H1 (cell line): ENCODE results near the gene WDR41. TPM values are rescaled to one million over a fixed set of nuclear protein-coding genes. Genes with fewer than 3 reads are reported as not detected.
"Not testable (repeated sequence)": the region's sequence is repeated elsewhere in the genome, so short reads cannot be mapped to it uniquely, and the experiment has no call there.

Experiments used
- CTCF ChIA-PET: fragments of 300-600 bp; sonication (Branson Sonifier 250); formaldehyde crosslinking; loops from one replicate; lab custom pipeline; 2021; ENCODE audit not compliant: partially characterized antibody; lab: Charles Lee
- POLR2A ChIA-PET: fragments of 300-600 bp; sonication (Branson Sonifier 250); formaldehyde crosslinking; loops from one replicate; lab custom pipeline; 2021; ENCODE audit warnings: inconsistent platforms; ENCODE audit not compliant: partially characterized antibody; lab: Charles Lee
- DNase-seq, 2 experiments: peaks; one replicate each; pipeline versions ENCODE4 v3.0.0 to v3.0.0-alpha.2; 2010 to 2022; ENCODE audit warnings: low spot score in 2 of 2, low read depth in 1 of 2, mixed read lengths in 1 of 2
- FAIRE-seq: peaks from 2 replicates; lab custom pipeline; 2011; peaks lifted over from hg19 to GRCh38; lab: Jason Lieb, UNC
- H2AFZ ChIP-seq: 2 replicates; pipeline ENCODE4 v1.8.1; 2012; ENCODE audit warnings: low read length, inconsistent platforms
- H2AK5ac ChIP-seq: 2 replicates; pipeline ENCODE4 v1.6.1; 2013; ENCODE audit warnings: low read depth, low read length
- H2BK120ac ChIP-seq: replicated peaks from 2 replicates; pipeline ENCODE3; 2013; ENCODE audit warnings: low read depth, low read length, inconsistent platforms
- H2BK12ac ChIP-seq: 2 replicates; pipeline ENCODE4 v1.6.1; 2013; ENCODE audit warnings: low read depth, low read length
- H2BK15ac ChIP-seq: 2 replicates; pipeline ENCODE4 v1.6.1; 2013; ENCODE audit warnings: low read length
- H2BK20ac ChIP-seq: 2 replicates; pipeline ENCODE4 v1.6.1; 2013; ENCODE audit warnings: low read length
- H2BK5ac ChIP-seq: 2 replicates; pipeline ENCODE4 v1.6.1; 2013; ENCODE audit warnings: low read depth, low read length
- H3K14ac ChIP-seq: 2 replicates; pipeline ENCODE4 v1.6.1; 2013; ENCODE audit warnings: inconsistent platforms; ENCODE audit not compliant: insufficient read length
- H3K18ac ChIP-seq: 2 replicates; pipeline ENCODE4 v1.6.1; 2013; ENCODE audit warnings: low read length; ENCODE audit errors: extremely low read depth
- H3K23ac ChIP-seq: 2 replicates; pipeline ENCODE4 v1.6.1; 2013; ENCODE audit warnings: inconsistent platforms; ENCODE audit not compliant: insufficient read length
- H3K23me2 ChIP-seq: 2 replicates; pipeline ENCODE4 v1.6.1; 2013; ENCODE audit warnings: low read depth, low read length
- H3K27ac ChIP-seq: 2 replicates; pipeline ENCODE4 v1.6.1; 2011; ENCODE audit warnings: low read depth, low read length, inconsistent platforms
- H3K27me3 ChIP-seq, 4 experiments: replicated peaks in 1 of 4; 1 replicate in 1 of 4; 2 replicates in 3 of 4; pipeline versions ENCODE4 v1.6.1 to v1.8.1; 2011 to 2013; ENCODE audit warnings: low read length in 3 of 4, mild to moderate bottlenecking in 3 of 4, inconsistent platforms in 2 of 4, mixed read lengths in 2 of 4, moderate library complexity in 1 of 4; ENCODE audit not compliant: control insufficient read depth in 3 of 4, insufficient read depth in 3 of 4; ENCODE audit errors: extremely low read depth in 1 of 4
- H3K36me3 ChIP-seq, 4 experiments: 2 replicates each; pipeline versions ENCODE4 v1.6.1 to v1.8.1; 2011 to 2013; ENCODE audit warnings: mild to moderate bottlenecking in 4 of 4, low read length in 3 of 4, moderate library complexity in 2 of 4, control low read depth in 1 of 4, inconsistent platforms in 1 of 4; ENCODE audit not compliant: insufficient read depth in 4 of 4, control insufficient read depth in 2 of 4
- H3K4ac ChIP-seq: replicated peaks from 2 replicates; pipeline ENCODE3; 2013; ENCODE audit warnings: low read length, low read depth, mixed read lengths, inconsistent platforms; ENCODE audit not compliant: insufficient read length
- H3K4me1 ChIP-seq, 4 experiments: replicated peaks in 1 of 4; 1 replicate in 1 of 4; 2 replicates in 3 of 4; pipeline versions ENCODE4 v1.6.1 to v1.8.1; 2011 to 2013; ENCODE audit warnings: low read length in 3 of 4, inconsistent platforms in 2 of 4, mixed read lengths in 1 of 4; ENCODE audit not compliant: insufficient read depth in 4 of 4, control insufficient read depth in 3 of 4
- H3K4me2 ChIP-seq, 2 experiments: 2 replicates each; pipeline versions ENCODE4 v1.6.1 to v1.8.1; 2011 to 2013; ENCODE audit warnings: low read depth in 2 of 2, low read length in 2 of 2, control low read depth in 1 of 2, inconsistent platforms in 1 of 2, mild to moderate bottlenecking in 1 of 2; ENCODE audit not compliant: insufficient read depth in 1 of 2
- H3K4me3 ChIP-seq, 4 experiments: fragments of 200-600, 300-600 bp in 1 of 4; sonication (generic), shearing (Covaris generic), sonication (Bioruptor Twin) in 1 of 4; 2 replicates each; pipeline versions ENCODE4 v1.5.1 to v1.8.1; 2011 to 2016; ENCODE audit warnings: low read length in 4 of 4, low read depth in 3 of 4, control low read depth in 2 of 4, inconsistent platforms in 2 of 4, mild to moderate bottlenecking in 2 of 4, mixed read lengths in 1 of 4, moderate library complexity in 1 of 4; ENCODE audit not compliant: insufficient read depth in 2 of 4; ENCODE audit errors: extremely low read depth in 1 of 4
- H3K56ac ChIP-seq: replicated peaks from 2 replicates; pipeline ENCODE3; 2013; ENCODE audit warnings: low read depth, mild to moderate bottlenecking, mixed read lengths, low read length, inconsistent platforms; ENCODE audit not compliant: insufficient read length
- H3K79me1 ChIP-seq: 2 replicates; pipeline ENCODE4 v1.6.1; 2013; ENCODE audit warnings: low read depth, low read length, control low read depth
- H3K79me2 ChIP-seq, 2 experiments: 2 replicates each; pipeline versions ENCODE4 v1.6.1 to v1.8.1; 2012 to 2013; ENCODE audit warnings: low read length in 2 of 2, mild to moderate bottlenecking in 2 of 2, inconsistent platforms in 1 of 2; ENCODE audit not compliant: insufficient read depth in 2 of 2, control insufficient read depth in 1 of 2
- H3K9ac ChIP-seq, 4 experiments: replicated peaks in 1 of 4; 1 replicate in 1 of 4; 2 replicates in 3 of 4; pipeline versions ENCODE4 v1.6.1 to v1.8.1; 2011 to 2013; ENCODE audit warnings: low read depth in 3 of 4, low read length in 3 of 4, control low read depth in 2 of 4, mild to moderate bottlenecking in 2 of 4, moderate library complexity in 2 of 4, inconsistent platforms in 1 of 4; ENCODE audit errors: extremely low read depth in 1 of 4
- H3K9me3 ChIP-seq, 2 experiments: 2 replicates each; pipeline versions ENCODE4 v1.6.1 to v1.8.1; 2012 to 2013; ENCODE audit warnings: mild to moderate bottlenecking in 2 of 2, moderate library complexity in 2 of 2, control low read depth in 1 of 2, inconsistent platforms in 1 of 2, low read depth in 1 of 2, low read length in 1 of 2, mixed read lengths in 1 of 2; ENCODE audit not compliant: insufficient read depth in 2 of 2
- H4K20me1 ChIP-seq, 2 experiments: replicated peaks in 1 of 2; 2 replicates each; pipeline versions ENCODE3 to v1.8.1; 2011 to 2013; ENCODE audit warnings: inconsistent platforms in 2 of 2, low read length in 2 of 2, mild to moderate bottlenecking in 1 of 2; ENCODE audit not compliant: insufficient read depth in 2 of 2, control insufficient read depth in 1 of 2
- H4K5ac ChIP-seq: 2 replicates; pipeline ENCODE4 v1.6.1; 2013; ENCODE audit warnings: low read length, low read depth, mixed read lengths, inconsistent platforms; ENCODE audit not compliant: insufficient read length
- H4K8ac ChIP-seq: 2 replicates; pipeline ENCODE4 v1.8.0; 2013; ENCODE audit warnings: mild to moderate bottlenecking, moderate library complexity, low read length, inconsistent platforms; ENCODE audit not compliant: insufficient read depth; ENCODE audit errors: extremely low read depth
- H4K91ac ChIP-seq: replicated peaks from 2 replicates; pipeline ENCODE3; 2013; ENCODE audit warnings: low read length, mixed read lengths, inconsistent platforms; ENCODE audit not compliant: insufficient read length
- WGBS, 2 experiments: shearing (Covaris generic) in 1 of 2; methylation state at CpG; one replicate each; pipeline versions ENCODE4 v1.1.6 to v1.1.7; 2013 to 2015; ENCODE audit warnings: low lambda C conversion rate in 2 of 2, mixed read lengths in 2 of 2, inconsistent platforms in 1 of 2, low coverage in 1 of 2, missing lambda C conversion rate in 1 of 2; ENCODE audit not compliant: insufficient replicate concordance in 2 of 2, insufficient coverage in 1 of 2, insufficient read length in 1 of 2; ENCODE audit errors: extremely low coverage in 1 of 2, missing lambda C conversion rate in 1 of 2; 5-methylcytosine and 5-hydroxymethylcytosine counted together
- polyA plus RNA-seq, 7 experiments: library from polyadenylated mRNA; depleted of rRNA in 3 of 7; stranded (reverse) in 5 of 7; unstranded in 2 of 7; fragments of >200 nt in 5 of 7; fragments of 200-250 nt in 2 of 7; gene quantifications; 1 replicate in 5 of 7; 2 replicates in 1 of 7; 4 replicates in 1 of 7; pipeline versions ENCODE4 v1.2.1 to v1.2.3, GENCODE V29; 2011 to 2013; ENCODE audit warnings: missing spikeins in 2 of 7, mixed read lengths in 2 of 7
- total RNA-seq: library from RNA; stranded (reverse); fragmentation: NEBNext Ultra II Directional; extraction: Animal tissue kit (Norgen Biotek cat#: 25700); gene quantifications from 2 replicates; pipeline ENCODE4 v1.2.1, GENCODE V29; 2021

Gene WDR41
- total and polyA plus RNA-seq, 2 of the 8 experiments (the other 6 are each of a cell fraction or from before 2014, with no cell fraction given) = 16.4 to 44.9 TPM

- FAIRE-seq, H3K4ac ChIP-seq: not testable (repeated sequence)
Measured at GRCh38 chr5:77501132-77501531, 9.0 kb upstream of the WDR41 start.

More at GRCh38 chr5:77501132-77501531, 9.0 kb upstream of the WDR41 start:
- ChIA-PET CTCF (interaction anchor here (0.6 to 1.9 kb wide), 4 partner anchors 9 to 799 kb away, joined by 3 to 8 read pairs (median 4); partner anchors contain the start of gene WDR41), POLR2A (interaction anchor here (1.5 kb wide), 1 partner anchor 10 kb away, joined by 4 read pairs; no protein-coding TSS in a partner anchor)
- not testable (repeated sequence) for H3K9me3 ChIP-seq, H2AK5ac ChIP-seq, H3K4me3 ChIP-seq, H3K18ac ChIP-seq, H4K8ac ChIP-seq, H2BK12ac ChIP-seq, H3K14ac ChIP-seq, H2AFZ ChIP-seq, H3K4me2 ChIP-seq, H3K79me1 ChIP-seq, H3K56ac ChIP-seq, H3K27ac ChIP-seq, H2BK20ac ChIP-seq, H3K23me2 ChIP-seq, H4K5ac ChIP-seq, H3K4me1 ChIP-seq, H2BK15ac ChIP-seq, H3K9ac ChIP-seq, H3K27me3 ChIP-seq, H2BK5ac ChIP-seq, H4K91ac ChIP-seq, DNase-seq, H3K79me2 ChIP-seq, H2BK120ac ChIP-seq, H4K20me1 ChIP-seq, H3K23ac ChIP-seq, H3K36me3 ChIP-seq
- 93% methylated on average over 9 of the region's 9 CpGs; no CpG with 5 or more reads in 1 of the 2 experiments for WGBS, 2 experiments
